Measurements from ENCODE around the gene NR2F1.

The NR2F1 gene

GRCh38 chr5:93570294-93571113 is 12.5 kb upstream of the NR2F1 start:
- H3K9me2 ChIP-seq (replicated peaks; ENCODE audit: insufficient read depth, low read length): no peaks in the 10 kb centered on the region
- no peaks in the 10 kb centered on the region for H3K36me3 ChIP-seq (replicated peaks; ENCODE audit: insufficient read depth, low read length)
- H3K9me3 ChIP-seq (replicated peaks; ENCODE audit: insufficient read depth, low read length): no peaks in the 10 kb centered on the region
- H3F3A ChIP-seq (ENCODE audit: insufficient read depth, low read length): no peaks in the 10 kb centered on the region
- no peak overlapping the region for H3K9ac ChIP-seq (ENCODE audit: low read length)
- H3K27me3 ChIP-seq (replicated peaks; ENCODE audit: insufficient read depth, low read length): no peaks in the 10 kb centered on the region
- H3K4me2 ChIP-seq (ENCODE audit: low read depth, low read length): no peak overlapping the region
- no peaks in the 10 kb centered on the region for H4K20me1 ChIP-seq (ENCODE audit: insufficient read depth, low read length)
- no peaks in the 10 kb centered on the region for H3K4me1 ChIP-seq (ENCODE audit: low read length)
- DNase-seq: no peak
- H3K79me2 ChIP-seq (ENCODE audit: low read length): no peaks in the 10 kb centered on the region
- H2AFZ ChIP-seq (ENCODE audit: low read length): no peak overlapping the region
- H3K4me3 ChIP-seq (ENCODE audit: low read length): no peak overlapping the region
- H3K27ac ChIP-seq (ENCODE audit: low read length): no peak overlapping the region
- TF ChIP-seq CTCF (IDR thresholded peaks at IDR 0.05; ENCODE audit: low read length) (no peak), EZH2 (optimal IDR thresholded peaks at IDR 0.05; ENCODE audit: low read depth, low read length) (no peak), EZH2phosphoT487 (IDR thresholded peaks at IDR 0.05; ENCODE audit: low read length) (no peak)

- Histone ChIP-seq H3K36me3 (replicated peaks; ENCODE audit: insufficient read depth, low read length) (no peaks in the 10 kb centered on the region), H3K9me3 (replicated peaks; ENCODE audit: insufficient read depth, low read length) (no peaks in the 10 kb centered on the region), H3F3A (ENCODE audit: insufficient read depth, low read length) (no peaks in the 10 kb centered on the region), H3K27me3 (replicated peaks; ENCODE audit: insufficient read depth, low read length) (no peaks in the 10 kb centered on the region), H2AFZ (ENCODE audit: low read length) (no peak overlapping the region), H3K27ac (ENCODE audit: low read length) (no peak overlapping the region), H3K9me2 (replicated peaks; ENCODE audit: insufficient read depth, low read length) (no peaks in the 10 kb centered on the region), H3K9ac (ENCODE audit: low read length) (no peak overlapping the region), H3K79me2 (ENCODE audit: low read length) (no peaks in the 10 kb centered on the region), H3K4me3 (ENCODE audit: low read length) (no peak overlapping the region), H4K20me1 (ENCODE audit: insufficient read depth, low read length) (no peaks in the 10 kb centered on the region), H3K4me1 (ENCODE audit: low read length) (no peaks in the 10 kb centered on the region), H3K4me2 (ENCODE audit: low read depth, low read length) (no peak overlapping the region)
- DNase-seq: no peak
- TF ChIP-seq CTCF (IDR thresholded peaks at IDR 0.05; ENCODE audit: low read length) (no peak), EZH2phosphoT487 (IDR thresholded peaks at IDR 0.05; ENCODE audit: low read length) (no peak), EZH2 (optimal IDR thresholded peaks at IDR 0.05; ENCODE audit: low read depth, low read length) (no peak)
Observed at GRCh38 chr5:93571114-93571949, 11.7 kb upstream of the NR2F1 start.

- no peaks in the 10 kb centered on the region for H3K36me3 ChIP-seq (replicated peaks; ENCODE audit: insufficient read depth, low read length)
- DNase-seq: no peak
- no peaks in the 10 kb centered on the region for H3K9me3 ChIP-seq (replicated peaks; ENCODE audit: insufficient read depth, low read length)
- no peaks in the 10 kb centered on the region for H4K20me1 ChIP-seq (ENCODE audit: insufficient read depth, low read length)
- no peaks in the 10 kb centered on the region for H3F3A ChIP-seq (ENCODE audit: insufficient read depth, low read length)
- no peak overlapping the region for H2AFZ ChIP-seq (ENCODE audit: low read length)
- no peak overlapping the region for H3K9ac ChIP-seq (ENCODE audit: low read length)
- no peaks in the 10 kb centered on the region for H3K4me1 ChIP-seq (ENCODE audit: low read length)
- TF ChIP-seq EZH2 (optimal IDR thresholded peaks at IDR 0.05; ENCODE audit: low read depth, low read length): no peak
- TF ChIP-seq CTCF (IDR thresholded peaks at IDR 0.05; ENCODE audit: low read length): no peak
- no peak for TF ChIP-seq EZH2phosphoT487 (IDR thresholded peaks at IDR 0.05; ENCODE audit: low read length)
- H3K27me3 ChIP-seq (replicated peaks; ENCODE audit: insufficient read depth, low read length): no peaks in the 10 kb centered on the region
- H3K4me2 ChIP-seq (ENCODE audit: low read depth, low read length): no peak overlapping the region
- no peaks in the 10 kb centered on the region for H3K79me2 ChIP-seq (ENCODE audit: low read length)
- H3K4me3 ChIP-seq (ENCODE audit: low read length): no peak overlapping the region
- H3K27ac ChIP-seq (ENCODE audit: low read length): no peak overlapping the region
- H3K9me2 ChIP-seq (replicated peaks; ENCODE audit: insufficient read depth, low read length): no peaks in the 10 kb centered on the region
Observed at GRCh38 chr5:93572101-93572607, 10.9 kb upstream of the NR2F1 start.

Data from MM.1S (cell line).